ENCODE data around the gene COL20A1.
A peak's percentile ranks its signal among the peaks of the same experiment; 100 is the strongest.
"Not testable (repeated sequence)": the region's sequence is repeated elsewhere in the genome, so short reads cannot be mapped to it uniquely, and the experiment has no call there.

Gene COL20A1

GRCh38 chr20:63335711-63336110 lies 42.7 kb downstream of the COL20A1 start:
- H3K9ac ChIP-seq: no peak overlapping the region
- peaks cover 0 to 22% (median 5%) of the 10 kb centered on the region in 10 experiments; a peak in 5 of 20 replicates for H3K4me1 ChIP-seq
- H4K20me1 ChIP-seq: no peaks in the 10 kb centered on the region
- no peaks in the 10 kb centered on the region for H3K27me3 ChIP-seq
- no peak overlapping the region for H3K27ac ChIP-seq
- TF ChIP-seq Cebpa-rat (IDR thresholded peaks at IDR 0.05): no peak
- H3K4me2 ChIP-seq: no peak overlapping the region
- no peak overlapping the region for H3K4me3 ChIP-seq
- peaks cover 5 to 15% (median 11%) of the 10 kb centered on the region in 11 experiments; a peak in 18 of 22 replicates for H3K9me3 ChIP-seq (replicated peaks in 1 of 11)
- H3K36me3 ChIP-seq: no peaks in the 10 kb centered on the region

GRCh38 chr20:63336232-63336752 lies 43.3 kb downstream of the COL20A1 start:
- Histone ChIP-seq H3K36me3 (no peaks in the 10 kb centered on the region), H3K9me3 (replicated peaks in 1 of 11) (peaks cover 5 to 14% (median 9%) of the 10 kb centered on the region in 11 experiments; a peak in 18 of 22 replicates), H3K4me3 (no peak overlapping the region), H3K27me3 (no peaks in the 10 kb centered on the region), H3K9ac (no peak overlapping the region), H3K27ac (no peak overlapping the region), H3K4me2 (peak overlapping the region in 3 of 11 experiments; percentile 7 to 17 (median 13); a peak in 3 of 22 replicates), H4K20me1 (no peaks in the 10 kb centered on the region), H3K4me1 (peaks cover 0 to 22% (median 5%) of the 10 kb centered on the region in 10 experiments; a peak in 5 of 20 replicates)
- no peak for TF ChIP-seq Cebpa-rat (IDR thresholded peaks at IDR 0.05)

- TF ChIP-seq Cebpa-rat (IDR thresholded peaks at IDR 0.05): no peak
- no peak overlapping the region for H3K9ac ChIP-seq
- H3K4me2 ChIP-seq: peak overlapping the region in 1 of 11 experiments; percentile 30; a peak in 2 of 22 replicates
- peaks cover 0 to 4% (median 0%) of the 10 kb centered on the region in 11 experiments; a peak in 2 of 22 replicates for H3K9me3 ChIP-seq (replicated peaks in 1 of 11)
- no peak overlapping the region for H3K4me3 ChIP-seq
- H3K27ac ChIP-seq: no peak overlapping the region
- peaks cover 0 to 22% (median 5%) of the 10 kb centered on the region in 10 experiments; a peak in 5 of 20 replicates for H3K4me1 ChIP-seq
- H4K20me1 ChIP-seq: no peaks in the 10 kb centered on the region
- no peaks in the 10 kb centered on the region for H3K36me3 ChIP-seq
- peaks cover 0 to 8% (median 0%) of the 10 kb centered on the region in 11 experiments; a peak in 1 of 22 replicates for H3K27me3 ChIP-seq
Observed at GRCh38 chr20:63337786-63338420, 44.9 kb downstream of the COL20A1 start.

- H3K9me3 ChIP-seq (replicated peaks in 1 of 11); H3K4me2 ChIP-seq; H4K20me1 ChIP-seq; H3K36me3 ChIP-seq; H3K9ac ChIP-seq; H3K4me3 ChIP-seq: not testable (repeated sequence)
- TF ChIP-seq Cebpa-rat (IDR thresholded peaks at IDR 0.05): peak in 4 of 11 experiments; percentile 10 to 45 (median 26); a peak in 5 of 22 replicates
- H3K4me1 ChIP-seq: peaks cover 0 to 22% (median 5%) of the 10 kb centered on the region in 10 experiments; a peak in 5 of 20 replicates
- peak overlapping the region in 1 of 11 experiments; percentile 49; a peak in 2 of 22 replicates for H3K27ac ChIP-seq
- peaks cover 0 to 18% (median 0%) of the 10 kb centered on the region in 11 experiments; a peak in 7 of 22 replicates for H3K27me3 ChIP-seq
Observed at GRCh38 chr20:63339154-63340094, 46.4 kb downstream of the COL20A1 start.

GRCh38 chr20:63340158-63340688 lies 47.2 kb downstream of the COL20A1 start:
- TF ChIP-seq Cebpa-rat (IDR thresholded peaks at IDR 0.05): peak in 2 of 11 experiments; percentile 50 to 69; a peak in 3 of 22 replicates
- Histone ChIP-seq H3K27ac (0 out of 22 replicates have a peak overlapping the region, but pooled peaks of 1 of the 11 experiments have one; percentile 38), H3K27me3 (peaks cover 0 to 18% (median 0%) of the 10 kb centered on the region in 11 experiments; a peak in 7 of 22 replicates), H3K4me1 (peaks cover 0 to 28% (median 9%) of the 10 kb centered on the region in 10 experiments; a peak in 16 of 20 replicates)
- not testable (repeated sequence) for H4K20me1 ChIP-seq; H3K9me3 ChIP-seq (replicated peaks in 1 of 11); H3K9ac ChIP-seq; H3K4me2 ChIP-seq; H3K36me3 ChIP-seq; H3K4me3 ChIP-seq

DNA sequence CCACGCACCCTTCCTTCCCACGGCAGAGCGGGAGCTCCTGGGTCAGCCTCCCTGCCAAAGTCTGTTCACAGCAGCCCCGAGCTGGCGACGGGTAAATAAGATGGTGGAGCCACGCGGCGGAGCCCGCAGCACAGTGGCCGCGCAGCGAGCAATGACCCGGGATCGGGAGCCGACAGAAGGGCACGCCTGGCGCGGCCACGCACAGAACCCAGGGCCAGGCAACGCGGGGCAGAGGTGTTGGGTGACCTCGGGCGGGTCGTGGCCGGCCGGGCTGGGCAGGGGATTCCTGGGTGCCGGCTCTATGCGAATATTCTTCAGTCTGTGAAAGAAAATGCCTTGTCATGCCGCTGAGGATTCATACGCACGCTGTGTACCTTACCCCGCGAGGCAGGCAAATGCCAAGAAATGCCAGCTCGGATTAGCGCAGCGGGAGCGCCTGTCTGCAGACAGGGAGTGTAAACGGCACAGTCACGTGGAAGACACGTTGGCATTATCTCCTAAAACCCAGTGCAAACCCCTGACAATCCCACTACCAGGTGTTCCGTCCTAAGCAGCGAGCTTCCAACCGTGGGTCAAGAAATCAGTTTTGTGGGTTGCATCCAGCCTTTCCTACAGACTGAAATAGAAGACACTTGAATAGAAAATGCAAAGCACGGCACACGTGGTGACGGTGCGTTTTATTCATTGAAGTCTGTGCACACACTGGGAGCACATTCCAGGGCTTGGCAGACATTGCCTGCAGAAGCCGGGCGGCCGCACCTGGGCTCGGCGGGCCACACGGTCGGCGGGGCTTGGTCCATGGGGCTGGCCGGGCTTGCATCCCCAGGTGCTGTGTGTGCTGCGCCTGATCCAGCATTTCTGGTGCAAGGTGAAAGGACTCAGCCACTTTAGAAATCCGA lies 49.8 kb downstream of the COL20A1 start:
- peaks cover 0 to 11% (median 0%) of the 10 kb centered on the region in 11 experiments; a peak in 4 of 22 replicates for H4K20me1 ChIP-seq
- no peak overlapping the region for H3K27ac ChIP-seq
- H3K9me3 ChIP-seq (replicated peaks in 1 of 11): no peaks in the 10 kb centered on the region
- no peak overlapping the region for H3K9ac ChIP-seq
- peaks cover 0 to 23% (median 20%) of the 10 kb centered on the region in 10 experiments; a peak in 17 of 20 replicates for H3K4me1 ChIP-seq
- H3K4me3 ChIP-seq: no peak overlapping the region
- H3K36me3 ChIP-seq: no peaks in the 10 kb centered on the region
- H3K27me3 ChIP-seq: peaks cover 0 to 18% (median 0%) of the 10 kb centered on the region in 11 experiments; a peak in 7 of 22 replicates
- no peak for TF ChIP-seq Cebpa-rat (IDR thresholded peaks at IDR 0.05)
- H3K4me2 ChIP-seq: no peak overlapping the region

DNA sequence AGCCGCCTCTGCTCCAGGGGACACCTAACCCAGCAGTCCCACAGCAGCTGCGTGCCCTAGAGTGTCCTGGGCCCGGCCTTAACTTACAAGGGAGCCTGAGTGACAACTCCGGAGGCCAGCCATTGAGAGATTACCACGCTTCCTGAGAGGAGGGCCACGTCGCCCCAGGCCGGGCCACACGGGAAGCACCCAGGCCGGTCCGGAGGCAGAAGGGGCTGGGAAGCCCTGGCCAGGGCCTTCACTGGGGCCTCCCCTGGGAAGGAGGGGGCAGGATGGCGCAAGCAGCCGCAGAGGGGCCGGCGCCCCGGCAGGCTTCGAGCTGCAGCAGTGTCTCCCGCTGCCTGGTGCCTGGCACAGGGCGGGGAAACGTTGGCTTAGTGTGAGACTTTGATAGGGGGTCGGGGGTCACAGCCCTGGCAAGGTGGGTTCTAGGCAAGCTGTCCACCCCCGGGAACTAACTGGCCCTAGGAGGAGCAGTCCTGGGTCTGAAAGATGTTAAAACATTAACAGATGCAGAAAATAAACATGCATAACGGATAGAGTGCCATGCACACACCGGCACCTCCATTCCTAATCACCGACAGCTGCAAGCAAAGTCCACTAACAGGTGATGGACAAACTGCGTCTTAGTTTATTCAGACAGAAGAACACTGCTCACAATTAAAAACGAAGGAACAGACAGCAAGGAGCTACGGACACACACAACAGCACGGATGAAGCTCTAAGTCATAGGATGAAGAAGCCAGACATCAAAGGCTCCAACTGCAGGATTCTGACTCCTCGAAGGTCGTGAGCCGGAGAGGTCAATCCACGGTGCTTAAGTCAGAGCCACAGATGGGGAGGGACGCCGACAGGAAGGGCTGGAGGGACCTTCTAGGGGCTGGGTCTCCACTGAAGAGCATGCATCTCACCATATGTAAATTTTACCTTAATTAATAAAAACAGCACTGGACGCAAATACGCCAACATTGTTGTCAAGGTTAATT lies 50.8 kb downstream of the COL20A1 start:
- Histone ChIP-seq H3K9me3 (replicated peaks in 1 of 11) (no peaks in the 10 kb centered on the region), H3K4me3 (no peak overlapping the region), H3K36me3 (no peaks in the 10 kb centered on the region), H3K9ac (no peak overlapping the region), H4K20me1 (peaks cover 0 to 18% (median 0%) of the 10 kb centered on the region in 11 experiments; a peak in 4 of 22 replicates), H3K27ac (no peak overlapping the region), H3K27me3 (peaks cover 0 to 18% (median 0%) of the 10 kb centered on the region in 11 experiments; a peak in 7 of 22 replicates), H3K4me2 (no peak overlapping the region), H3K4me1 (peaks cover 0 to 23% (median 19%) of the 10 kb centered on the region in 10 experiments; a peak in 17 of 20 replicates)
- TF ChIP-seq Cebpa-rat (IDR thresholded peaks at IDR 0.05): no peak

Measured in BLaER1 treated with 17β-estradiol and CSF1 and Interleukin-3, amounts not matched to agents 10 nM and 100 nM (cell line).